ENCODE results near the gene KCNN1. TPM values are rescaled to one million over a fixed set of nuclear protein-coding genes. Genes with fewer than 3 reads are reported as not detected.

KCNN1 gene
- polyA plus RNA-seq, 3 donors: not detected

GRCh38 chr19:17999684-18000479 lies 33.0 kb downstream of the KCNN1 start:
- peaks cover 2 to 19% of the 10 kb centered on the region in 2 donors for H3K36me3 Mint-ChIP-seq
- Histone ChIP-seq H2AFZ (ENCODE audit: insufficient read depth, low read depth, low read length, poor library complexity, severe bottlenecking) (no peak overlapping the region), H3K4me3 (replicated peaks in 1 of 3; ENCODE audit: low read depth in 2 of 3, low read length in 3 of 3) (peak overlapping the region in 1 of 3 experiments; percentile 38), H3K4me2 (replicated peaks; ENCODE audit: extremely low read depth, low read length, poor library complexity, severe bottlenecking) (peak overlapping the region; percentile 88), H3K27me3 (ENCODE audit: control insufficient read depth in 2 of 2, insufficient read depth in 2 of 2, low read length in 2 of 2) (no peaks in the 10 kb centered on the region), H3K27ac (ENCODE audit: low read depth in 1 of 2, low read length in 2 of 2) (peak overlapping the region; percentile 80 to 85), H3K4me1 (ENCODE audit: control insufficient read depth in 1 of 2, insufficient read depth in 2 of 2, low read length in 2 of 2) (peaks cover 27 to 41% of the 10 kb centered on the region in 2 donors), H3K9ac (ENCODE audit: insufficient read depth, low read length, poor library complexity, severe bottlenecking) (peak overlapping the region; percentile 87), H3K9me3 (replicated peaks in 1 of 2; ENCODE audit: control insufficient read depth in 1 of 2, insufficient read depth in 1 of 2, low read length in 2 of 2) (no peaks in the 10 kb centered on the region), H4K20me1 (ENCODE audit: insufficient read depth, low read length) (peaks cover 32% of the 10 kb centered on the region), H3K79me2 (ENCODE audit: insufficient read depth, low read length) (peaks cover 35% of the 10 kb centered on the region), H3K36me3 (replicated peaks in 1 of 2; ENCODE audit: control insufficient read depth in 1 of 2, insufficient read depth in 2 of 2, low read length in 2 of 2) (peaks cover 0 to 2% of the 10 kb centered on the region in 2 donors)
- WGBS (ENCODE audit: insufficient coverage): 91% methylated on average over 10 of the region's 21 CpGs
- no peak for TF ChIP-seq CTCF (IDR thresholded peaks at IDR 0.05)
- peaks cover 2 to 10% (median 6%) of the 10 kb centered on the region in 3 donors for H3K27me3 Mint-ChIP-seq (ENCODE audit: low read depth in 3 of 3)
- no peak for DNase-seq
- peak overlapping the region; percentile 95 to 98 (median 96) for H3K27ac Mint-ChIP-seq
- intact Hi-C loops (cut with micrococcal nuclease): loop anchor here (5.0 kb wide), 2 partner anchors 112 to 143 kb away; partner anchors contain the start of gene RPL18A (in 2 of the 2)
- H3K9me3 Mint-ChIP-seq: peaks cover 0 to 2% (median 0%) of the 10 kb centered on the region in 7 donors
- peaks cover 29% of the 10 kb centered on the region for H3K4me1 Mint-ChIP-seq
- peak overlapping the region in 1 of 2 donors; percentile 62 for H3K4me3 Mint-ChIP-seq

- WGBS (ENCODE audit: insufficient coverage): 20% methylated on average over 14 of the region's 17 CpGs
- Mint-ChIP-seq H3K36me3 (peaks cover 2 to 23% of the 10 kb centered on the region in 2 donors), H3K4me3 (peak overlapping the region; percentile 62 to 83), H3K27ac (peak overlapping the region; percentile 95 to 98 (median 96)), H3K4me1 (peaks cover 29% of the 10 kb centered on the region), H3K27me3 (ENCODE audit: low read depth in 3 of 3) (peaks cover 2 to 8% (median 4%) of the 10 kb centered on the region in 3 donors), H3K9me3 (peaks cover 0 to 2% (median 0%) of the 10 kb centered on the region in 7 donors)
- Histone ChIP-seq H3K4me3 (replicated peaks in 1 of 3; ENCODE audit: low read depth in 2 of 3, low read length in 3 of 3) (peak overlapping the region in 1 of 3 experiments; percentile 38), H2AFZ (ENCODE audit: insufficient read depth, low read depth, low read length, poor library complexity, severe bottlenecking) (no peak overlapping the region), H3K79me2 (ENCODE audit: insufficient read depth, low read length) (peaks cover 36% of the 10 kb centered on the region), H3K4me1 (ENCODE audit: control insufficient read depth in 1 of 2, insufficient read depth in 2 of 2, low read length in 2 of 2) (peaks cover 27 to 41% of the 10 kb centered on the region in 2 donors), H3K27ac (ENCODE audit: low read depth in 1 of 2, low read length in 2 of 2) (peak overlapping the region; percentile 80 to 85), H4K20me1 (ENCODE audit: insufficient read depth, low read length) (peaks cover 32% of the 10 kb centered on the region), H3K9ac (ENCODE audit: insufficient read depth, low read length, poor library complexity, severe bottlenecking) (peak overlapping the region; percentile 87), H3K27me3 (ENCODE audit: control insufficient read depth in 2 of 2, insufficient read depth in 2 of 2, low read length in 2 of 2) (no peaks in the 10 kb centered on the region), H3K4me2 (replicated peaks; ENCODE audit: extremely low read depth, low read length, poor library complexity, severe bottlenecking) (peak overlapping the region; percentile 88), H3K36me3 (replicated peaks in 1 of 2; ENCODE audit: control insufficient read depth in 1 of 2, insufficient read depth in 2 of 2, low read length in 2 of 2) (peaks cover 0 to 2% of the 10 kb centered on the region in 2 donors), H3K9me3 (replicated peaks in 1 of 2; ENCODE audit: control insufficient read depth in 1 of 2, insufficient read depth in 1 of 2, low read length in 2 of 2) (no peaks in the 10 kb centered on the region)
- TF ChIP-seq CTCF (IDR thresholded peaks at IDR 0.05): no peak
- intact Hi-C loops (cut with micrococcal nuclease): loop anchor here in 1 of 2 donors (5.0 kb wide), 1 partner anchor 112 kb away; no protein-coding TSS in a partner anchor
- DNase-seq: no peak
Observed at GRCh38 chr19:18000480-18000914, 33.6 kb downstream of the KCNN1 start.

All from CD14-positive monocyte (primary cell).